ENCODE data around the gene TBC1D1.

TBC1D1 gene

DNA sequence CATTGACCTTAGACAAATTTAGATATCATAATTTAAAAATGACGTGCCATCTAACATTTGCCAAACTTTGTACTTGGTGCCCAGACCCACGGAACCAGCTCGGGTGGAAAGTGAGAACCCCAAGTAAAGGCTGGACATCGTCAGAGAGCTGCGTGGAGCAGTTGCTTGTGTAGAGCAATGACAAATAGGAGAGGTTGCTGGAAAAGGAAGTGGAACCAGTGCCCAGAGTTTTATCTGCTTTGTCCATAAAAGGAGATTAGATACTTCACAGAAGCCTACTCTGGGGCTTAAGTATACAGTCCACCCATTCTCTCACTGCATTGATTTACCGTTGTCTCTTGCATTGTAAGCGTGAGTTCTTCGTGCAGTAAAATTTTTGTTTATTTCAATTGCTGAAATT is 5.4 kb upstream of the TBC1D1 start:
- DNase-seq (ENCODE audit: low read depth): no peak

DNA sequence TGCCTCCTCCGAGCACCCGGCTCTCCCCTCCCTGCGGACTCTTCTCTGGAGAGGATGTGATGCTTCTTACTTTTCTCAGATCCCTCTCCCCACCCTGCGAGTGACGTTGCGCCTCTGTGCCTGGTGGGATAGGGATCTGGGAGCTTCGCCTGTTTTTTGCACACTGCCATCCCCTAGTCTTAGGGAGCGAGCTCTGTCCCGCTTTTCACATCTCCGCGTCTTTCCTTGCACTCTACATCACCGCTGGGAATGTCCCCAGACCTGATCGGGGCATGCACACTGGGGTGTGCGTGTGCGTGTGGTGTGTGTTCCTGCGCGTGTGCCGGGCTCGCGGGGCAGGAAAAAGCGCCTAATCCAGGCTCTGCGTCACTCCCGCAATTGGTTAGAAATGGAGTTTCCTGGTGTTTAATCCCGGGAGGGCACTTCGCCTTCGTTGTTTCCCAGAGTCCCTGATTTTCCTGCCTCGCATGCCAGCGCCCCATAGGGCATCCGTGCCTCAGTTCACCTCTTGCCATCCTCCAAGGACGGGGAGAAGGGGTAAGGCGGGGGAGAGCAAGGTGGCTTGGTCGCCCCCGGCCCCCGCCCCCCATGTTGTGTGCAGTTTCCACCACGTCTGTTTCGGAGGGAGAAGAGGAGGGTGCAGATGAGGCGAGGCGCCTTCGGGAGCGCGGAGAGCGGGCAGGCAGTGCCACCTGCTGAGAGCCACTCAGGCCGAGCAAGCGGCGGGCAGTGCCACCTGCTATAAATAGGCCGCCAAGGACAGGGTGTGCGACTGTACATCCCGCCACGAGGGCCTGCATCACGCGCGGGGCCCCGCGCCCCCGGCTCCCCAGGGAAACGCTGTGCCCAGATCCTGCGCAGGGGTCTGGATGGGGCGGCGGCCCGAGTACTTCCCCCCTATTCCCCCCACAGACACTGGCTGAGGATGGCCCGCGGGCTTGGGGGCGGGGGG is 759 bp upstream of the TBC1D1 start:
- peak; percentile 10 for DNase-seq (ENCODE audit: low read depth)

DNA sequence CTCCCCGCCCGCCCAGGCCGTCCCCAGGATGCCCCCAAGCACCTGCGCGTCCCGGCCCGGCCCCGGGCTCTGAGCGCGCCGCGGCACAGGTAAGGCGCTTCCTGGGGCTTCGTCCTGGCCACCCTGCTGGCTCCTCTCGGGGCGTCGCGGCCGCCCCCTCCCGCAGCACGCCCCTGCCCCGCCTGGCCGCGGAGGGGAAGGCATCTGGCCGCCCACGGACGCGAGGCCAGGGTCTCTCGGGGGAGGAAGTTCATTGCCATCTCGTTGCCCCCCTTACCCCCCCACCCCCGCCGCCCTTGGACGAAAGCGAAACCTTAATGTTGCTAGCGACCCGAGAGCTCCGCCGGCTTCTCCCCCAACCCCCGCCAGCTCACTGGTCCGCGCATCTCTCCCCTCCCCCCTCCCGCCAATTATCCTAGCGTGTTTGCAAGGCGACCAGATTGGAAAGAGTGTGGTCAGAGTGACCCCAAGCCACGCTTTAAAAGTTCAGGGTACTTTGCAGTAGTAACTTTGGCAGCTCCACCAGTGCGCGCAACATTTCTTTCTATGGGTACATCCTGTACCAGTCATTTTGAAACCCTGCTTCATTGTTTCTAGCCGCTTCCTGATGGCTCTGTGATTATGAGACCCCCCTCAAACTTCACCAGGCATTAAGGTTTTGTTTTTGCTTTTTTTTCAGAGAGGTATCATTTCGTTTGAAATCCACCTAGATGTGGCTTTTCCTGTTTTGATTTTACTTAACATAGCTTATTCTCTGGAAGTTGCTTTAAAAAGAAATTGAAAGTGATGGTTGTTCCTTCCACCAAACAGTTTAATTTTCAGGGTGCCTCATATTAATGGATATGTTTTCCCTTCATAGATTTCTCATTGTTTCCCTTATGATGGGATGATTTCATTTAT is 626 bp downstream of the TBC1D1 start:
- DNase-seq (ENCODE audit: low read depth): peak; percentile 42

DNA sequence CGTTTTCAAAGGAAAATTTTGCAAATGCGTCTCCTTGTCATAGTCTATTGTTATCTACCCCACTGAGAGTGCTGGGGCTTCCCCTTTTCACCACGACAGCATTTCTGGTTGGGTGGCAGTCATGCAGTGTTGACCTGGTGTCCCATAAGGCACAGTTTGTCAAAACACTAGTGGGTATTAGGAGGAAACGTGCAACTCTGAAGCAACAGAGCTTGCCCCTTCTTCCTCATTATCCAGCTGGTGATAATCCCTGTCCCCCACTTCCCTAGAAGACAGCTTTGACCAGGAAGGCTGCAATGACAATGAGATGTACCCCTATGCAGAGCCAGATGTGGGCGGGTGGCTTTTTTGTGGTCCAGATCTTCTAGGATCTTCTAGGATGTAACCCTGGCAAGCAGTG is 1.8 kb downstream of the TBC1D1 start:
- DNase-seq (ENCODE audit: low read depth): peak; percentile 25

DNA sequence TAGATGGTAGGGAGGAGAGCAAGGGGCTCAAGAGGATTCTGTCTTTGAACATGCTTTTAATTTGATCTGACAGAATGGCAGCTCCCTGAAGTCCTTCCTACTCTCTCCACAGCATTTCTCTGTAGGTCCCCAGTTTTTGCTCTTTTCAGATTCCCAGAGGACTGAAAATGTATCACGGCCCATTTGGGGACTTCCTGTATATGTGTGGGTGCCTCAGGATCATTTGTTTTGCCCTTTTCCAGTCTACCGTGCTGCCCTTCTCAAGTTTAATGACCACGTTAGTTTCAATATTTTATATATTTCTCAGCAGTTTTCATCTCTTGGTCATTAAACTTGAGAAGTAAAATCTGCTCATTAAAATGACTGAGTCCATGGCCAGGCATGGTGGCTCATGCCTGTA is 2.3 kb downstream of the TBC1D1 start:
- no peak for DNase-seq (ENCODE audit: low read depth)

DNA sequence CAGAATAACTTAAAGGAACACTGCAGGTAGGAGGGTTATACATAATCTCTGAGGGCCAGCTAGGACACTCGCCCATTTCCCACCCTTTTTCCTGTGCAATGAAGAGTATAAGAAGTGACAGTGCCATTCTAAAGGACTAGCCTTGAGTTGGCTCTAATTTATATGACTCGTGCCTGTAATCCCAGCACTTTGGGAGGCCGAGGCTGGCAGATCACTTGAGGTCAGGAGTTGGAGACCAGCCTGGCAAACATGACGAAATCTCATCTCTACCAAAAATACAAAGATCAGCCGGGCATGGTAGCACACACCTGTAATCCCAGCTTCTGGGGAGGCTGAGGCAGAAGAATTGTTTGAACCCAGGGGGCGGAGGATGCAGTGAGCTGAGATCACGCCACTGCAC is 4.4 kb downstream of the TBC1D1 start:
- DNase-seq (ENCODE audit: low read depth): no peak

DNA sequence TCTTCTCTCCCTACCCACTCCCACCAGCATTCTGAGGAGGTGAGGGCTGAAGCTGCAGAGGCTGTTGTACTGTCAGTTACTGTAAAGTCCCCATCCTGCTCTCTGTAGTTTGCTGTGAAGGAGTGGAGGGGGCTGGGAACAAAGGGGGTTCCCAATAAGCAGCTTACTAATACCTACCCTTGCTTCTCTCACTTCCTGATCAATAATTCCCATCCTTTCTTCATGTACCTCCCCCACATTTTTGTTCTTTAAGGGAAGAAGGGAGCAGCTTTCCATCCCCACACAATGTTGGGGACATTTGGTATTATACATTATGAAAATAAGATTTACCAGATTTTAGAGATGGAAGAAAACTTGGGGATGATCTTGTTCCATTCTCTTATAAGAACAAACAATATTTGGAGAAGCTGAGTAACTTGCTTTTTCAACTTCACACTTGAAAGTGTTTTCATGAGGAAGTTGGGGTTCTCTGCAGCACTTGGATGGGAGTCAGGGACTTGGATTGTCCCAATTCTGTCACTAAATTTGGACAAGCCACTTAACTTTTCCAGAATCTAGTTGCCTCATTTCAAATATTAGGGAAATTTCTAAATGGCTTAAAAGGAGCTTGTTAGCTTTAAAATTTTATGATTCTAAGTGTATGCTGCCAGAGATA is 5.4 kb downstream of the TBC1D1 start:
- DNase-seq (ENCODE audit: low read depth): no peak

DNA sequence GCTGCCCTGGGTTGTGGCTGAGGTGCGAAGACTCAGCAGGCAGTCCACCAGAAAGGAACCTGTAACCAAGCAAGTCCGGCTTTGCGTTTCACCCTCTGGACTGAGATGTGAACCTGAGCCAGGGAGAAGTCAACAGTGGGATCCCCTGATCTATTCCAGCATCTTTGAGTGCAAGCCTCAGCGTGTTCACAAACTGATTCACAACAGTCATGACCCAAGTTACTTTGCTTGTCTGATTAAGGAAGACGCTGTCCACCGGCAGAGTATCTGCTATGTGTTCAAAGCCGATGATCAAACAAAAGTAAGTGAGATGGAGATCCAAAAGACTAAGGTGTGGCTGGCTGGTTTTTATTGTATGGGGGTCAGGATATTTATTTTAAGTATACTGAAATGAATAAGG is 11.3 kb downstream of the TBC1D1 start:
- no peak for DNase-seq (ENCODE audit: low read depth)

DNA sequence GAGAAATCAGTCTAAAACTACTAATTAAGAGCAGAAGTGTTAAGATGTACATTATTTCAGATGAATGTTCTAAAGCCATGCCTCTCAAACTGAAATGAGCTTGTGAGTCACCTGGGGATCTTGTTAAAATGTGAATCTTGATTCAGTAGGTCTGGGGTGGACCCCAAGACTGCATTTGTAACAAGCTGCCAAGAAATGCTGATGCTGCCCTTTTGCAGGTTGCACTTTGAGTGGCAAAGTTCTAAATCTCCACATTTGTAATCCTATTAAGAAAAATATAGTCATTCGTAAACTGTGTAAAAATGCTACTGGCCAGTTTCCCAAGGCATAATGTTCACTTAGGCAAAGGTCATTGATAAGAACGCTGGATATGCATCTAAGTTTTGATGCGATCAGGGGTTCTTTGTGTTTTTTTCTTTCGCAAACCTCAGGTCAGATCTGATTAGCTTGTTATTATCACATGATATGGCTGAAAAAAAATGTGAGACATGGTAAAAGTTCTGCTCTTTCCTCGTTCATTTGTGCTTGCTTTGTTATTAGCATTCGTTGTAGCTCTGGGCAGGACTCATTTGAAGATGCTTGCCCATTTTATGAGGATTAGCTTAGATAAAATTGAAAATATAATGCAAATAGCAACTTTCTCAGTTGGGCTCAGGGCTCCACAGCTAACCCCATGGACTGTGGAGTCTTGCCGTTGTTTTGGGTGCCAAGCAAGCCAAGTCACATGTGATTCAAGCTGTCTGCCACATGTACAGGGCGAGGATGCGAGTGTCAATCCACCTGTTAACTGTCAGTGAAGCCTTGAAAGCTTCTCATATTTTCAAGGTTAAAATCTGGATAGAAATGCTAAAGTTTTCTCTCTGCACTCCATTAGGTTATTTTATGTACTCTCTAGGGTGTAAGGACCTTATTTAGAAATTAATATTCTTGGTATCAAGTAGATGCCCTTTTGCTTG is 12.1 kb downstream of the TBC1D1 start:
- DNase-seq (ENCODE audit: low read depth): no peak

DNA sequence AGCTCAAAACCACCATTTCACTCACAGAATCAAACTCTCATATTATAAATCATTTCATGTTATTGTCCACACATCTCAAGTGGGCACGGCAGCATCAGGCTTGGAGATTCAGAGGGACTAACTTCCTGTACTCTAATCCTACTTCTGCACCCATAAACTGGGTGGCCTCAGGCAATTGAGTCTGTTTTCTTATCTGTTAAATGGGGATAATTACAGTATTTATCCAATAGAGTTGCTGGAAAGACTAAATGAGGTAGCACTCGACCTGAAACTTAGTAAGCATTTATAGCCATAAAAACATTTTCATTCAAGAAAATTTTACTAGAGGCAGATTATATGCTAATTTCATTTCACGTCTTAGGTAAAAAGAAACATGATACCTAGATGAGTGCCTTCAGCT is 13.0 kb downstream of the TBC1D1 start:
- DNase-seq (ENCODE audit: low read depth): no peak

DNA sequence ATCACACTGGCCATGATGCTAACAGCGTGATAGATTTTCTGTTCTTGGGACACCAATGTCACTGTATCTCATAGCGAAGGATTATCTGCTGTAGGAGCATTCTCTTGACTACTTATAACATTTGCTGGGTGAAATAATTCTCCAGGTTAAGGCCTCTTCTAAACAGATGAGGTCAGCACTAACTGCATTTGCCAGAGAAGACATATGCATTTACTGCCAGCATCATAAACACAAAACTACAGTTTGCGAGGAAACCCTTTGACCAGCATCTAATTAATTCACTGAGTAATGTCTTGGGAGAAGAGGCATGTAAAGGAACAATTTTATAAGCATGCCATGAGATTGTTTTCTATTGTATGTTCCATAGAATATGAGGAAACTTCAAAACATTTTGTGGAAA is 13.9 kb downstream of the TBC1D1 start:
- no peak for DNase-seq (ENCODE audit: low read depth)

DNA sequence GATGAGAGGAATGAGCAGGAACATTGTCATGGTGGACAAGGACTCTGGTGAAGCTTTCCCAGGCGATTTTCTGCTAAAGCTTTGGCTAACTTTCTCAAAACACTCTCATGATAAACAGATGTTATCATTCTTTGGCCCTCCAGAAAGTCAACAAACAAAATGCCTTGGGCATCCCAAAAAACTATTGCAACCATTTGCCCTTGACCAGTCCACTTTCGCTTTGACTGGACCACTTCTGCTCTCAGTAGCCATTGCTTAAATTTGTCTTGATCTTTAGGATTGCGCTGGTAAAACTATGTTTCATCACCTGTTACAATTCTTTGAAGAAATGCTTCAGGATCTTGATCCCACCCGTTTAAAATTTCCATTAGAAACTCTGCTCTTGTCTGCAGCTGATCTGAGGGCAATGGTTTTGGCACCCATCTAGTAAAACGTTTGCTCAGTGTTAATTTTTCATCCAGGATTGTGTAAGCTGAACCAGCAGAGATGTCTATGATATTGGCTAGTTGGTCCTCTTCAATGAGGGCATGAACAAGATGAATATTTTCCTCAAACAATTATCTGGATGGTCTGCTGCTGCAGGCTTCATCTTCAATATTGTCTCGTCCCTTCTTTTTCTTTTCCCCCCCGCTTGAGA is 14.8 kb downstream of the TBC1D1 start:
- DNase-seq (ENCODE audit: low read depth): no peak

DNA sequence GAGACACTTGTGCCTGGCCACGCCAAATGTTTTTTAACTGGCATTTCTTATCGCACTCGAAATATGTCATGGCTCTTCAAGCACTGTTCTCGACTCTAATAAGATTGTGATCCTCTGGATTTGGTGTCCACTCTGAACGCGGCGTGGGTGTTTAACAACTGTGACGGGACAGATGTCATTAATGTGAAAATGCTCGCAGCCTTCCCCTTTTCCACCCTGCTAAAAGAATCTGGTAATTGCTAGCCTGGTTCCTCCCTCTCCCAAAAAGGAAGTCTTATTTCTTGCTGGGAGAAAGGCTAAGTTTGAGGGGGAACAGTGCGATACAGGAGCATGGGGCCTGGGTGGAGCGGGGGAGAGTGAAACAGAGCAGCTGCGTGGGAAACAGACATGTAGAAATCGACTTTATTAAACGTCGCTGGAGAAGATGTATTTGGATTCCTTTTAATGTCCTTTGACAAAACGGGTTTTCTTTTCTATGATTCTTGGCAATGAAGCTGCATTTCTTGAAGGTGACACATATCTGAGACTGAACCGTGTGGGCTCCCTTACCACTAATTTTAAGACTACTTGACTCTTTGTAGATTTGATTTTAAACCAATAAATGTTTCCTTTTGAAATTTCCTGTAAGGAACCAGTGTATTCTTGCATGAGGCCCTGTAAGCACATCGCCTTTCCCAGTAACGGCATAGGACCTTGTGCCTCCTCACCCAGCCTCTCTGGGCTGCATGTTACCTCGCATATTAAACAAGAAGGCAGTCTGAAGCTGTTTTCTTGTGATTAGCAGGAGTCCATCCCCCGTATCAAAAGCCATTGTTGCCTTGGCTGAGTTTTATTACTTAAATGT is 17.8 kb downstream of the TBC1D1 start:
- DNase-seq (ENCODE audit: low read depth): no peak

DNA sequence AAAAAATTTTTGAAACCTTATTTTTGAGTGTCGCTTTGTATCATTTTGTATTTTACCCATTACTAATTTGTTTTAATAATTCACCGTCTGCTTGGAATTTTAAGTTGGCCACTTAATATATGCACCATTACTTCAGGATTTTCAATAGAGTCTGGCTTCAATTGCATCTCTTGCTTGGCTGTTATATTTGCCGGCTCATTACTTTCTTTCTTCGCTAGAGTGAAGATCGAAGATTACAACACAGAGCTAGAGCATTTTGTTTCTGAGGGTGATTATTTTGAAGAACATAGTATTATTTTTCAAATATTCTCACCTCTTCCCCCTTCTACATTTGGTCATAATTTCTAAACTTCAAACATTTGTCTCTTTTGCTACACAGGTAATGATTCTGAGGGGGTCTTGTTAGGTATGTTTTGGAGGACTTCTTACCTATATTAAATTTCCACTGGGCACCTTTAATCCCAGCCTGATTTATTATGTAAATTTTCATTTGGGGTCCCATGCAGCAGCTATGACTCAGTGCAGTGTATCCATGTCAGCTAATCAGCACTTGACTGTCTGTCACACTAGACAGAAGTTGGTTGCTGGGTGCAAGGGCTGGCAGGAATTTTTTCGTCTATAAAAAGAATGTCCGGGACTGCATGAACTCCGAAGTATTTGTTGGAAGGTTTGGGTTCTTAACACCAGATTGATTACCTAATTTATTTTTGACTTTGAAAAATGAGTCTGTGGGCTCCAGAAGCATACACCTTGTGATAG is 18.6 kb downstream of the TBC1D1 start:
- no peak for DNase-seq (ENCODE audit: low read depth)

DNA sequence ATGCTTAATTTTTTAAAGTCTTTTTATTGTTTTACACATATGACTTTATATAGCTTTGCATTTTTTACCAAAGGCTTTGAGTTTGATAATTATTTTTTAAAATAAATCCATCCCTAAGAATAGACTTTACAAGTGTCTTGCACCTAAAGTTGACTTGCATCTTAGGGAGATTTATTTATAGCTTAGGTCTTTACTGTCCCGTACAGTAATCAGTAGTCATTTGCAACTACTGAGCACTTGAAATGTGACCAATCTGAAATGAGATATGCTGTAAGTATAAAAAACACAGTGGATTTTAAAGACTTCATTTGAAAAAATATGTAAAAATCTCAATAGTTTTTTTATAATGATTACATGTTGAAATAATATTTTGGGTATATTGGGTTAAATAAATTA is 19.2 kb downstream of the TBC1D1 start:
- DNase-seq (ENCODE audit: low read depth): no peak

DNA sequence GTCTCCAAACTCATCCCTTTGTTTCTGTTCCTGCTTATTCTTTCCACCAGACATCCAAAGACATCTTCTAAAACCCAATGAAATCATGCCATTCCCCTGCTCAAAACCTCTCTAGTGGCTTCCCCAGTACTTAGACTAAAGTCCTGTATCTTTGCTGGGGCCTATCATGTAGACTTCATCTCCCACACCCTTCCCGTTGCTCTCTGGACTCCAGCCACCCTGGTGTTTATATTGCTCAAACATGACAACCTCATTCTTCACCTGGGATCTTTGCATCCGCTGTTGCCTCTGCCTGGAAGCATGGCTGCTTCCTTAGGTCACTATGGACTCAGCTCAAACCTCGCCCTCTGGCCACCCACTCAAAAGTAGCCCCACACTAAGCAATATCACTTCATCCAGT is 23.7 kb downstream of the TBC1D1 start:
- no peak for DNase-seq (ENCODE audit: low read depth)

DNA sequence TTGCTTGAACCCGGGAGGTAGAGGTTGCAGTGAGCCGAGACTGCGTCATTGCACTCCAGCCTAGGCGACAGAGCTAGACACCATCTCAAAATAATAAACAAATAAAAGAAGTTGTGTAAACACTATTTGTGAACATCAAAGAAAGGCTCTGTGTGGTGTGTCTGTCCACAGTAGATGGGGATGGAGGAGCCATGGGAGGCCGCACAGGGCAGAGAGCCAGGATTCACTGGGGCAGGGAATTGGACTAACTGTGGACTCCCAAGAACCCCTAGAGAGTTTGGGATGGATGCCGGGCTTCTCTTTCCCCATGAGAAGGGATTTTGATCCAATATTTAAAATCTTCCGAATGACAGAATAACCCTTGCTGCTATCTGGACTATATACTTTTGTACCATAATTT is 26.5 kb downstream of the TBC1D1 start:
- no peak for DNase-seq (ENCODE audit: low read depth)

DNA sequence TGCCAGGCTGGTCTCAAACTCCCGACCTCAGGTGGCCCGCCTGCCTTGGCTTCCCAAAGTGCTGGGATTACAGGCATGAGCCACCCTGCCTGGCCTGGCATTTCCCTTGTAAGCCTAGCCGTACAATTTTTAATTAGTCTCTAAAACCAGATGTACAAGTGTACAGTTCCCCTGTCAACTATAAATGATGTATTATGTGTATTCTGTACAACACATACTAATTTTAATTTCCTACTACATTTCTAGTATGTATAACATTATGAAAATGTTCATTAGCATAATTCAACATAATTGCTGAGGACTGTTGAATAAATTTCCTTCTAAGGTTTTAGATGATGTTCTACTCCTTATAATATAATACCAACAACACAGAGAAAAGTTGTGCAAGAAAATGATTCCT is 27.8 kb downstream of the TBC1D1 start:
- no peak for DNase-seq (ENCODE audit: low read depth)

DNA sequence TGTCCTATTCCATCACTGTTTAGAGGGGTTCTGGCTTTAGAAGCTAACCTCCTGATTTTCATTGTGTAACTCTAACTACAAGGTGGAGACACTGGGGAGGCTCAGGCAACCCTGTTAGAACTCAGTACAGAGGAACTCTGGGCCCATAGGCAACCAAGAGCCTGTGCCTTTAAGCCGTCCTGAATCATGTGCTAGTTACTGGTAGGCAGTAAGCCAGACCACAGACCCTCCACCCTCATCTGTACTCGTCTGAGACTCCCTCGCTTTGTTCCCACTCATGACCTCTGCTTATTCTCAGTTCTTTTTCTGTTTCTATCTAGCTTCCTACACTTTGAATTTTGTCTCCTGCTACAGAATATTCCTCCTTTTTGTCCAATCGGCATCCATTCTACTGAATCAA is 31.4 kb downstream of the TBC1D1 start:
- DNase-seq (ENCODE audit: low read depth): no peak
